ENCODE measurements around the gene SGTA. TPM values are rescaled to one million over a fixed set of nuclear protein-coding genes. Genes with fewer than 3 reads are reported as not detected.

Gene SGTA
- total RNA-seq, 1 experiment from 2014 or later, result 109 TPM

DNA sequence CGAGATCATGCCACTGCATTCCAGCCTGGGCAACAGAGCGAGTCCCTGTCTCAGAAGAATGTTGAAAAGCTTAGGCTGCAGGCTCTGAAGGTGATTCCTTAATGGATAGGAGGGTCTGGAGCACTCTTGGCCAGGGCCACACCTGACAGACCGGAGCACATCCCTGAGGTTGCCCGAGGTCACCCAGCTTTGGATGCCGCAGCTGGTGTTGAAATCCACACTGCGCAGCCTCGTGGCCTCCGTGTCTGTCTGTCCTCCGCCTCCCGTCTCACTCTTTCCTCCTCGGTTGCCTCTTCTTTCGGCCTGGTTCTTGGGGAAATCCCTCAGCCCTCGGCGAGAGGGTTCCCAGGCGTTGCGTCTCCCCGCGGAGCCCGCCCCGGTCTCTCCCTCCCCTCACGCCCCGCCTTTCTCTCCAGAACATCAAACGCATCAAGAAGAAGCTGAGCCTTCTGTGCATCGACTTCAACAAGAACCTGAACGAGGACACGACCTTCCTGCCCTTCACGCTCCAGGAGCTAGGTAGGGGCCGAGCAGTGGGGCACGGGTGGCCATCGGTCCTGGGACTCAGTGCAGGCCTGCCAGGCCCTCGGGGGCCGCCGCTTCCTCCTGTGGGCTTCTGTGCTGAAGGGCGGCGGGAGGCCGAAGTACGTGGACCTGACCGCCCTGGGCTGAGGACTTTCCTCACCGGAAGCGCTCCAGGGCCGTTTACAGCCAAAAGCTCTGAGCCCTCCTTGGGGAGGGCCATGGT is 16.4 kb upstream of the SGTA start:
- peaks cover 0 to 6% of the 10 kb centered on the region in 2 experiments; a peak in 2 of 4 replicates for H3K4me1 ChIP-seq (ENCODE audit: control insufficient read depth in 1 of 2, insufficient read depth in 2 of 2, low read length in 2 of 2)
- no peak overlapping the region for H3K27ac ChIP-seq (ENCODE audit: low read depth, low read length)
- DNase-seq (ENCODE audit: low read depth, low spot score), result no peak
- CTCF ChIA-PET, result interaction anchor here (0.8 kb wide), 1 partner anchor 151 kb away, joined by 3 read pairs; no protein-coding TSS in a partner anchor
- intact Hi-C loops (cut with micrococcal nuclease), result no loop called here
- H3K79me2 ChIP-seq (ENCODE audit: insufficient read depth, low read length), result peaks cover 48% of the 10 kb centered on the region
- H4K20me1 ChIP-seq (ENCODE audit: insufficient read depth), result no peaks in the 10 kb centered on the region
- H3K36me3 ChIP-seq (ENCODE audit: control insufficient read depth in 1 of 2, insufficient read depth in 2 of 2, low read length in 2 of 2), result peaks cover 41 to 53% of the 10 kb centered on the region in 2 experiments; a peak in 3 of 4 replicates
- H3K4me2 ChIP-seq (ENCODE audit: low read length), result no peak overlapping the region
- H3K9me3 ChIP-seq (ENCODE audit: control insufficient read depth in 1 of 2, insufficient read depth in 1 of 2, low read depth in 1 of 2, low read length in 2 of 2), result no peaks in the 10 kb centered on the region
- POLR2A ChIA-PET, result no interaction called here
- no peak overlapping the region for H3K4me3 ChIP-seq (replicated peaks in 1 of 2; ENCODE audit: low read depth in 1 of 2, low read length in 2 of 2)
- no peaks in the 10 kb centered on the region for H3K9me2 ChIP-seq (ENCODE audit: insufficient read depth)
- ATAC-seq, result no peak
- TF ChIP-seq, protein P1, sequence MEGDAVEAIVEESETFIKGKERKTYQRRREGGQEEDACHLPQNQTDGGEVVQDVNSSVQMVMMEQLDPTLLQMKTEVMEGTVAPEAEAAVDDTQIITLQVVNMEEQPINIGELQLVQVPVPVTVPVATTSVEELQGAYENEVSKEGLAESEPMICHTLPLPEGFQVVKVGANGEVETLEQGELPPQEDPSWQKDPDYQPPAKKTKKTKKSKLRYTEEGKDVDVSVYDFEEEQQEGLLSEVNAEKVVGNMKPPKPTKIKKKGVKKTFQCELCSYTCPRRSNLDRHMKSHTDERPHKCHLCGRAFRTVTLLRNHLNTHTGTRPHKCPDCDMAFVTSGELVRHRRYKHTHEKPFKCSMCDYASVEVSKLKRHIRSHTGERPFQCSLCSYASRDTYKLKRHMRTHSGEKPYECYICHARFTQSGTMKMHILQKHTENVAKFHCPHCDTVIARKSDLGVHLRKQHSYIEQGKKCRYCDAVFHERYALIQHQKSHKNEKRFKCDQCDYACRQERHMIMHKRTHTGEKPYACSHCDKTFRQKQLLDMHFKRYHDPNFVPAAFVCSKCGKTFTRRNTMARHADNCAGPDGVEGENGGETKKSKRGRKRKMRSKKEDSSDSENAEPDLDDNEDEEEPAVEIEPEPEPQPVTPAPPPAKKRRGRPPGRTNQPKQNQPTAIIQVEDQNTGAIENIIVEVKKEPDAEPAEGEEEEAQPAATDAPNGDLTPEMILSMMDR (IDR thresholded peaks at IDR 0.05 in 2 of 3, conservative IDR thresholded peaks at IDR 0.05 in 1 of 3; ENCODE audit: borderline replicate concordance in 1 of 3, insufficient read depth in 1 of 3, low read depth in 2 of 3, low read length in 2 of 3), result no peak
- no peaks in the 10 kb centered on the region for H3K27me3 ChIP-seq (ENCODE audit: insufficient read depth, low read length)
- RAD21 ChIA-PET (ENCODE audit: low non-redundant PET in 1 of 2, low total read pairs in 2 of 2, uncharacterized antibody in 2 of 2, unreplicated experiment in 2 of 2), result no interaction called here
- no peak overlapping the region for H3K9ac ChIP-seq (ENCODE audit: low read length)
- BruUV-seq (replicated peaks), result no TSS peak
- no peak overlapping the region for H2AFZ ChIP-seq (ENCODE audit: low read depth, low read length, poor library complexity, severe bottlenecking)

DNA sequence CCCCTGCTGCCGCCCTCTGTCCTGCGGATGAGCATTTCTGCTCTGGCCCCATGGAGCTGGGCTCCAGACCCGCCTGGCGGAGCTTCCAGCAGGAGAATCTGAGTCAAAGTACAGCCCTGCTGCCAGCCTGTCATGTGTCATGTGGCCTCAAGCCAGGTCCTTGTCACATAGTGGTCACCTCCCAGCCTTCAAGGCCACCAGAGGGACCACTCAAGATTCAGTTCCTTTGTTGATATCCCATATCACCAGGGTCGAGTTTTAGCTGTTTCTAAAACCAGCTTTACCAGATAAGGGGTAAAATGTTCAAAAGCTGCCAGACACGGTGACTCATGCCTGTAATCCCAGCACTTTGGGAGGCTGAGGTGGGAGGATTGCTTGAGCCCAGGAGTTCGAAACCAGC is 15.7 kb upstream of the SGTA start:
- Histone ChIP-seq H3K9ac (ENCODE audit: low read length) (no peak overlapping the region), H3K27ac (ENCODE audit: low read depth, low read length) (no peak overlapping the region), H3K9me2 (ENCODE audit: insufficient read depth) (no peaks in the 10 kb centered on the region), H2AFZ (ENCODE audit: low read depth, low read length, poor library complexity, severe bottlenecking) (no peak overlapping the region), H3K79me2 (ENCODE audit: insufficient read depth, low read length) (peaks cover 50% of the 10 kb centered on the region), H3K4me1 (ENCODE audit: control insufficient read depth in 1 of 2, insufficient read depth in 2 of 2, low read length in 2 of 2) (peaks cover 0 to 6% of the 10 kb centered on the region in 2 experiments; a peak in 2 of 4 replicates), H3K4me2 (ENCODE audit: low read length) (no peak overlapping the region), H4K20me1 (ENCODE audit: insufficient read depth) (no peaks in the 10 kb centered on the region), H3K27me3 (ENCODE audit: insufficient read depth, low read length) (no peaks in the 10 kb centered on the region), H3K9me3 (ENCODE audit: control insufficient read depth in 1 of 2, insufficient read depth in 1 of 2, low read depth in 1 of 2, low read length in 2 of 2) (no peaks in the 10 kb centered on the region), H3K36me3 (ENCODE audit: control insufficient read depth in 1 of 2, insufficient read depth in 2 of 2, low read length in 2 of 2) (peaks cover 40 to 60% of the 10 kb centered on the region in 2 experiments; a peak in 3 of 4 replicates), H3K4me3 (replicated peaks in 1 of 2; ENCODE audit: low read depth in 1 of 2, low read length in 2 of 2) (no peak overlapping the region)
- ChIA-PET RAD21 (ENCODE audit: low non-redundant PET in 1 of 2, low total read pairs in 2 of 2, uncharacterized antibody in 2 of 2, unreplicated experiment in 2 of 2) (interaction anchor here in 1 of 2 experiments (0.6 kb wide), 1 partner anchor 166 kb away, joined by 5 read pairs; no protein-coding TSS in a partner anchor), CTCF (interaction anchor here (0.8 kb wide), 1 partner anchor 150 kb away, joined by 3 read pairs; no protein-coding TSS in a partner anchor), POLR2A (no interaction called here)
- BruUV-seq (replicated peaks), result no TSS peak
- DNase-seq (ENCODE audit: low read depth, low spot score) (no peak), ATAC-seq (no peak)
- intact Hi-C loops (cut with micrococcal nuclease), result no loop called here
- TF ChIP-seq ELF1 (IDR thresholded peaks at IDR 0.05; ENCODE audit: borderline replicate concordance, low read depth), result no peak
- no peak for TF ChIP-seq RAD21 (IDR thresholded peaks at IDR 0.05; ENCODE audit: low read depth)
- TF ChIP-seq EZH2 (IDR thresholded peaks at IDR 0.05), result no peak
- TF ChIP-seq YY1 (IDR thresholded peaks at IDR 0.05; ENCODE audit: extremely low read depth, insufficient replicate concordance, low read depth, low read length), result no peak
- TF ChIP-seq SRF (IDR thresholded peaks at IDR 0.05; ENCODE audit: low read depth), result no peak
- no peak for TF ChIP-seq SIN3A (IDR thresholded peaks at IDR 0.05; ENCODE audit: low read depth)
- no peak for TF ChIP-seq POLR2AphosphoS5 (IDR thresholded peaks at IDR 0.05; ENCODE audit: low read depth, low read length)
- TF ChIP-seq, protein P2, sequence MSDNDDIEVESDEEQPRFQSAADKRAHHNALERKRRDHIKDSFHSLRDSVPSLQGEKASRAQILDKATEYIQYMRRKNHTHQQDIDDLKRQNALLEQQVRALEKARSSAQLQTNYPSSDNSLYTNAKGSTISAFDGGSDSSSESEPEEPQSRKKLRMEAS (IDR thresholded peaks at IDR 0.05), result no peak
- no peak for TF ChIP-seq FOSL1 (IDR thresholded peaks at IDR 0.05; ENCODE audit: low read depth)
- TF ChIP-seq, protein P3, sequence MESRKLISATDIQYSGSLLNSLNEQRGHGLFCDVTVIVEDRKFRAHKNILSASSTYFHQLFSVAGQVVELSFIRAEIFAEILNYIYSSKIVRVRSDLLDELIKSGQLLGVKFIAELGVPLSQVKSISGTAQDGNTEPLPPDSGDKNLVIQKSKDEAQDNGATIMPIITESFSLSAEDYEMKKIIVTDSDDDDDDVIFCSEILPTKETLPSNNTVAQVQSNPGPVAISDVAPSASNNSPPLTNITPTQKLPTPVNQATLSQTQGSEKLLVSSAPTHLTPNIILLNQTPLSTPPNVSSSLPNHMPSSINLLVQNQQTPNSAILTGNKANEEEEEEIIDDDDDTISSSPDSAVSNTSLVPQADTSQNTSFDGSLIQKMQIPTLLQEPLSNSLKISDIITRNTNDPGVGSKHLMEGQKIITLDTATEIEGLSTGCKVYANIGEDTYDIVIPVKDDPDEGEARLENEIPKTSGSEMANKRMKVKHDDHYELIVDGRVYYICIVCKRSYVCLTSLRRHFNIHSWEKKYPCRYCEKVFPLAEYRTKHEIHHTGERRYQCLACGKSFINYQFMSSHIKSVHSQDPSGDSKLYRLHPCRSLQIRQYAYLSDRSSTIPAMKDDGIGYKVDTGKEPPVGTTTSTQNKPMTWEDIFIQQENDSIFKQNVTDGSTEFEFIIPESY (IDR thresholded peaks at IDR 0.05; ENCODE audit: extremely low read depth, insufficient replicate concordance, low read length), result no peak
- TF ChIP-seq ZFX (IDR thresholded peaks at IDR 0.05), result no peak
- no peak for TF ChIP-seq CEBPB (IDR thresholded peaks at IDR 0.05; ENCODE audit: low read depth)
- TF ChIP-seq ZNF274 (IDR thresholded peaks at IDR 0.05; ENCODE audit: low read depth, low read length), result no peak
- TF ChIP-seq EZH2phosphoT487 (IDR thresholded peaks at IDR 0.05; ENCODE audit: borderline replicate concordance), result no peak
- no peak for TF ChIP-seq JUND (IDR thresholded peaks at IDR 0.05)
- no peak for TF ChIP-seq POLR2A (IDR thresholded peaks at IDR 0.05; ENCODE audit: borderline replicate concordance, extremely low read depth, insufficient read depth, insufficient read length)

Measured in HCT116 (cell line).